C4-2B (cell line): Measurements from ENCODE around the gene MACF1.
"Not testable (repeated sequence)": the region's sequence is repeated elsewhere in the genome, so short reads cannot be mapped to it uniquely, and the experiment has no call there.

Experiments used
- ZFX ChIP-seq: fragments of 450-650 bp; IDR thresholded peaks from 2 replicates; pipeline ENCODE4 v1.6.1; 2017
- TF ChIP-seq, protein P1 (sequence below): fragments of 450-650 bp; conservative IDR thresholded peaks from 2 replicates; pipeline ENCODE4 v1.5.1; 2017; ENCODE audit warnings: mild to moderate bottlenecking

DNA sequence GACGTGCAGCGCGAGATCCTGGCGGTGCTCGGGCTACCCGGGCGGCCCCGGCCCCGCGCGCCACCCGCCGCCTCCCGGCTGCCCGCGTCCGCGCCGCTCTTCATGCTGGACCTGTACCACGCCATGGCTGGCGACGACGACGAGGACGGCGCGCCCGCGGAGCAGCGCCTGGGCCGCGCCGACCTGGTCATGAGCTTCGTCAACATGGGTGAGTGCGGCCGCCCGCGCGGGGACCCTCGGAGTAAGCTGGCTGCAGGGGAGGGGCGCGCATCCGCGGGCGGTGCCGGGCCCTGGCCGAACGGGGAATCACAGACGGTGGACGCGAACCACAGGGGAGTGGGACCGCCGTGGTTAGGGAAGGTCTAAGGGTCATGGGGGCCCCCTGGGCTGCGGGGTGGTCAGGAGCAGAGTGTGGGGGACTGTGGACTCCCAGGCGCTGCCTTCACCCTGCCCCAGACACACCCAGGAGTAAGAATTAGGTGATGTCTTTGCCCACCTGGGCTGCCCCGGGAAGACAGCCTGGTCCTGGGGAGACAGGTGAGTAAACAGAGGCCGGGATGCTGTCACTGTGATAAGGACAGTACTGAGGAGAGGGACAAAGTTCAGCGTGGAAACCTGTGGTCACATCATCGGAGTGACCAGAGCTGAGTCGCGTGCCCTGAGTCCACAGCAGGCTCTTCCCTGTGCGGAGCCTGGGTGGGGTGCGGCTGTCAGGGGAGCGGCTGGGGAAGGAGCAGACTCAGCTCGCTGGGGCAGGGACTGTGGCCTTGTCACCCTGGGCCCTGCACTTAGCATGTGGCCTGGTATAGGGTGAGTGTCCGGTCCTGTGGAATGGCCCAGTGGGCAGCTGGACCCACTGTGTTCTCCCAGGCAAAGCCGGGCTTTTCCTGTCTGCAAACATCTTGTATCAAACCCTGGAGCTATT, 287.9 kb downstream of the MACF1 start:
- TF ChIP-seq, protein P1, sequence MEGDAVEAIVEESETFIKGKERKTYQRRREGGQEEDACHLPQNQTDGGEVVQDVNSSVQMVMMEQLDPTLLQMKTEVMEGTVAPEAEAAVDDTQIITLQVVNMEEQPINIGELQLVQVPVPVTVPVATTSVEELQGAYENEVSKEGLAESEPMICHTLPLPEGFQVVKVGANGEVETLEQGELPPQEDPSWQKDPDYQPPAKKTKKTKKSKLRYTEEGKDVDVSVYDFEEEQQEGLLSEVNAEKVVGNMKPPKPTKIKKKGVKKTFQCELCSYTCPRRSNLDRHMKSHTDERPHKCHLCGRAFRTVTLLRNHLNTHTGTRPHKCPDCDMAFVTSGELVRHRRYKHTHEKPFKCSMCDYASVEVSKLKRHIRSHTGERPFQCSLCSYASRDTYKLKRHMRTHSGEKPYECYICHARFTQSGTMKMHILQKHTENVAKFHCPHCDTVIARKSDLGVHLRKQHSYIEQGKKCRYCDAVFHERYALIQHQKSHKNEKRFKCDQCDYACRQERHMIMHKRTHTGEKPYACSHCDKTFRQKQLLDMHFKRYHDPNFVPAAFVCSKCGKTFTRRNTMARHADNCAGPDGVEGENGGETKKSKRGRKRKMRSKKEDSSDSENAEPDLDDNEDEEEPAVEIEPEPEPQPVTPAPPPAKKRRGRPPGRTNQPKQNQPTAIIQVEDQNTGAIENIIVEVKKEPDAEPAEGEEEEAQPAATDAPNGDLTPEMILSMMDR = not testable (repeated sequence)
- not testable (repeated sequence) for TF ChIP-seq ZFX
